ENCODE measurements around the gene MAD1L1.
A peak's percentile ranks its signal among the peaks of the same experiment; 100 is the strongest.
"Not testable (repeated sequence)": the region's sequence is repeated elsewhere in the genome, so short reads cannot be mapped to it uniquely, and the experiment has no call there.

The MAD1L1 gene

GRCh38 chr7:1973321-1974251, 259.2 kb downstream of the MAD1L1 start:
- no peak overlapping the region for H3K4me3 ChIP-seq
- TF ChIP-seq FOXP2 (optimal IDR thresholded peaks at IDR 0.05; ENCODE audit: control extremely low read depth, extremely low read length, insufficient read depth): no peak
- H3K27ac ChIP-seq: no peak overlapping the region

GRCh38 chr7:1972744-1973143, 260.0 kb downstream of the MAD1L1 start:
- no peak overlapping the region for H3K27ac ChIP-seq
- DNase-seq (ENCODE audit: low read depth, low spot score): no peak
- TF ChIP-seq EZH2 (IDR thresholded peaks at IDR 0.05): no peak
- TF ChIP-seq FOXP2 (optimal IDR thresholded peaks at IDR 0.05; ENCODE audit: control extremely low read depth, extremely low read length, insufficient read depth): no peak
- no peak for TF ChIP-seq POLR2AphosphoS5 (IDR thresholded peaks at IDR 0.05; ENCODE audit: borderline replicate concordance, low read depth, low read length)
- H3K4me3 ChIP-seq: no peak overlapping the region
- H3K36me3 ChIP-seq (ENCODE audit: insufficient read depth, low read length): no peaks in the 10 kb centered on the region; the same call in 1 of the 2 replicates
- no peaks in the 10 kb centered on the region for H3K9me3 ChIP-seq (ENCODE audit: low read depth, low read length)
- no peak overlapping the region for H3K9ac ChIP-seq (ENCODE audit: insufficient read length)

More at GRCh38 chr7:1973321-1974251, 259.2 kb downstream of the MAD1L1 start:
- Histone ChIP-seq H3K36me3 (ENCODE audit: insufficient read depth, low read length) (no peaks in the 10 kb centered on the region; the same call in 1 of the 2 replicates), H3K9ac (ENCODE audit: insufficient read length) (no peak overlapping the region), H3K9me3 (ENCODE audit: low read depth, low read length) (no peaks in the 10 kb centered on the region)
- DNase-seq (ENCODE audit: low read depth, low spot score): no peak

- Histone ChIP-seq H3K27ac (no peak overlapping the region), H3K4me3 (no peak overlapping the region), H3K9ac (ENCODE audit: insufficient read length) (no peak overlapping the region), H3K36me3 (ENCODE audit: insufficient read depth, low read length) (no peaks in the 10 kb centered on the region; the same call in 1 of the 2 replicates), H3K9me3 (ENCODE audit: low read depth, low read length) (no peaks in the 10 kb centered on the region)
- no peak for DNase-seq (ENCODE audit: low read depth, low spot score)
- no peak for TF ChIP-seq EZH2 (IDR thresholded peaks at IDR 0.05)
- no peak for TF ChIP-seq POLR2AphosphoS5 (IDR thresholded peaks at IDR 0.05; ENCODE audit: borderline replicate concordance, low read depth, low read length)
- no peak for TF ChIP-seq FOXP2 (optimal IDR thresholded peaks at IDR 0.05; ENCODE audit: control extremely low read depth, extremely low read length, insufficient read depth)
Observed at GRCh38 chr7:1971946-1972654, 260.6 kb downstream of the MAD1L1 start.

- H3K9ac ChIP-seq (ENCODE audit: insufficient read length): no peak overlapping the region
- no peak overlapping the region for H3K27ac ChIP-seq
- no peak for DNase-seq (ENCODE audit: low read depth, low spot score)
- no peaks in the 10 kb centered on the region for H3K9me3 ChIP-seq (ENCODE audit: low read depth, low read length)
- TF ChIP-seq FOXP2 (optimal IDR thresholded peaks at IDR 0.05; ENCODE audit: control extremely low read depth, extremely low read length, insufficient read depth) (no peak), POLR2AphosphoS5 (IDR thresholded peaks at IDR 0.05; ENCODE audit: borderline replicate concordance, low read depth, low read length) (no peak), EZH2 (IDR thresholded peaks at IDR 0.05) (no peak)
- H3K4me3 ChIP-seq: no peak overlapping the region
- H3K36me3 ChIP-seq (ENCODE audit: insufficient read depth, low read length): no peaks in the 10 kb centered on the region
Observed at GRCh38 chr7:1970895-1971294, 261.9 kb downstream of the MAD1L1 start.

GRCh38 chr7:1970285-1970660, 262.5 kb downstream of the MAD1L1 start:
- H3K36me3 ChIP-seq (ENCODE audit: insufficient read depth, low read length); H3K4me3 ChIP-seq; H3K27ac ChIP-seq; H3K9me3 ChIP-seq (ENCODE audit: low read depth, low read length); H3K9ac ChIP-seq (ENCODE audit: insufficient read length); DNase-seq (ENCODE audit: low read depth, low spot score): not testable (repeated sequence)

- Histone ChIP-seq H3K27ac (0 out of 2 replicates have a peak overlapping the region, but pooled peaks have one; percentile 19), H3K4me3 (no peak overlapping the region), H3K9ac (ENCODE audit: insufficient read length) (no peak overlapping the region), H3K9me3 (ENCODE audit: low read depth, low read length) (no peaks in the 10 kb centered on the region), H3K36me3 (ENCODE audit: insufficient read depth, low read length) (no peaks in the 10 kb centered on the region)
- no peak for DNase-seq (ENCODE audit: low read depth, low spot score)
- TF ChIP-seq EZH2 (IDR thresholded peaks at IDR 0.05) (no peak), FOXP2 (optimal IDR thresholded peaks at IDR 0.05; ENCODE audit: control extremely low read depth, extremely low read length, insufficient read depth) (no peak), POLR2AphosphoS5 (IDR thresholded peaks at IDR 0.05; ENCODE audit: borderline replicate concordance, low read depth, low read length) (no peak)
Observed at GRCh38 chr7:1969459-1970284, 263.1 kb downstream of the MAD1L1 start.

- no peaks in the 10 kb centered on the region for H3K36me3 ChIP-seq (ENCODE audit: insufficient read depth, low read length)
- DNase-seq (ENCODE audit: low read depth, low spot score): no peak
- H3K9ac ChIP-seq (ENCODE audit: insufficient read length): no peak overlapping the region
- no peak overlapping the region for H3K4me3 ChIP-seq
- no peaks in the 10 kb centered on the region for H3K9me3 ChIP-seq (ENCODE audit: low read depth, low read length)
- H3K27ac ChIP-seq: no peak overlapping the region
- no peak for TF ChIP-seq POLR2AphosphoS5 (IDR thresholded peaks at IDR 0.05; ENCODE audit: borderline replicate concordance, low read depth, low read length)
- TF ChIP-seq EZH2 (IDR thresholded peaks at IDR 0.05): no peak
- no peak for TF ChIP-seq FOXP2 (optimal IDR thresholded peaks at IDR 0.05; ENCODE audit: control extremely low read depth, extremely low read length, insufficient read depth)
Observed at GRCh38 chr7:1968397-1969111, 264.2 kb downstream of the MAD1L1 start.
